OCI-LY7 (cell line): ENCODE results near the gene MAP1S. TPM values are rescaled to one million over a fixed set of nuclear protein-coding genes. Genes with fewer than 3 reads are reported as not detected.

Experiments used
- BruUV-seq: library from RNA; stranded (reverse); fragments of 400-500 nt; replicated peaks from 2 replicates; lab custom pipeline; 2021; lab: Mats Ljungman, UMichigan
- CTCF ChIA-PET: fragments of 300-600 bp; sonication (Branson Sonifier 250); formaldehyde crosslinking; loops from one replicate; lab custom pipeline; 2022; ENCODE audit warnings: antibody characterized with exemption; ENCODE audit not compliant: unreplicated experiment; lab: Charles Lee
- POLR2A ChIA-PET: fragments of 300-600 bp; sonication (Branson Sonifier 250); formaldehyde crosslinking; loops from one replicate; lab custom pipeline; 2022; ENCODE audit warnings: antibody characterized with exemption; lab: Charles Lee
- DNase-seq: peaks from one replicate; pipeline ENCODE4 v3.0.0-alpha.2; 2015; ENCODE audit warnings: low spot score
- H2AFZ ChIP-seq: fragments of 200-600 bp; sonication (generic), shearing (Covaris generic); 2 replicates; pipeline ENCODE4 v1.6.1; 2014; ENCODE audit warnings: mild to moderate bottlenecking, antibody characterized with exemption, low read length, moderate library complexity
- H3K27ac ChIP-seq: fragments of 200-600 bp; sonication (generic); 2 replicates; pipeline ENCODE4 v1.5.1; 2014; ENCODE audit warnings: mixed run types, low read depth, mild to moderate bottlenecking, moderate library complexity, low read length, inconsistent platforms; ENCODE audit not compliant: poor library complexity, severe bottlenecking
- H3K36me3 ChIP-seq: fragments of 200-600 bp; sonication (generic); 2 replicates; pipeline ENCODE4 v1.6.1; 2014; ENCODE audit warnings: mild to moderate bottlenecking, antibody characterized with exemption, low read length, moderate library complexity, mixed read lengths; ENCODE audit not compliant: insufficient read depth
- H3K4me1 ChIP-seq: fragments of 200-600 bp; sonication (generic); 2 replicates; pipeline ENCODE4 v1.5.1; 2014; ENCODE audit warnings: mild to moderate bottlenecking, low read length; ENCODE audit not compliant: insufficient read depth, poor library complexity, severe bottlenecking
- H3K4me2 ChIP-seq: fragments of 200-600 bp; sonication (generic); 2 replicates; pipeline ENCODE4 v1.6.1; 2014; ENCODE audit warnings: mild to moderate bottlenecking, low read length
- H3K4me3 ChIP-seq: fragments of 200-600 bp; sonication (generic); 2 replicates; pipeline ENCODE4 v1.5.1; 2014; ENCODE audit warnings: mild to moderate bottlenecking, low read depth, low read length; ENCODE audit not compliant: poor library complexity, severe bottlenecking
- H3K79me2 ChIP-seq: fragments of 200-600 bp; sonication (generic); 2 replicates; pipeline ENCODE4 v1.6.1; 2016; ENCODE audit warnings: low read depth, mild to moderate bottlenecking, low read length, moderate library complexity, mixed read lengths; ENCODE audit not compliant: insufficient read depth
- H3K9me2 ChIP-seq: fragments of 200-600 bp; sonication (generic); 2 replicates; pipeline ENCODE4 v1.6.1; 2016; ENCODE audit warnings: mild to moderate bottlenecking, low read length, mixed read lengths; ENCODE audit not compliant: insufficient read depth
- H3K9me3 ChIP-seq: fragments of 200-600 bp; sonication (generic); 2 replicates; pipeline ENCODE4 v1.6.1; 2014; ENCODE audit warnings: mild to moderate bottlenecking, mixed run types, low read length, mixed read lengths
- H4K20me1 ChIP-seq: fragments of 200-600 bp; sonication (generic); 2 replicates; pipeline ENCODE4 v1.6.1; 2014; ENCODE audit warnings: mild to moderate bottlenecking, antibody characterized with exemption, low read length, moderate library complexity, mixed read lengths; ENCODE audit not compliant: insufficient read depth
- EZH2phosphoT487 ChIP-seq: fragments of 200-600 bp; sonication (generic); IDR thresholded peaks from 2 replicates; pipeline ENCODE4 v1.6.1; 2018; ENCODE audit warnings: low read depth, borderline replicate concordance, mild to moderate bottlenecking, mixed run types, antibody characterized with exemption, low read length, moderate library complexity, mixed read lengths
- intact Hi-C: fragments of 100-400 bp; cut with micrococcal nuclease; formaldehyde crosslinking; loops from one replicate; pipeline ENCODE4 v1.10.0; 2022; ENCODE audit not compliant: unreplicated experiment
- total RNA-seq, 2 experiments: library from RNA; depleted of rRNA in 1 of 2; stranded (reverse); fragments of >200 nt in 1 of 2; shearing (Covaris generic) in 1 of 2; gene quantifications; 2 replicates each; pipeline ENCODE4 v1.2.3, GENCODE V29; 2014 to 2022
- TF ChIP-seq, protein P1 (sequence below): fragments of 200-600 bp; sonication (generic); conservative IDR thresholded peaks from 2 replicates; pipeline ENCODE4 v1.5.1; 2014; ENCODE audit warnings: mild to moderate bottlenecking, antibody characterized with exemption, low read length, moderate library complexity, mixed read lengths

The MAP1S gene
- total RNA-seq, 2 experiments from 2014 or later = 31.6 to 53.1 TPM

DNA sequence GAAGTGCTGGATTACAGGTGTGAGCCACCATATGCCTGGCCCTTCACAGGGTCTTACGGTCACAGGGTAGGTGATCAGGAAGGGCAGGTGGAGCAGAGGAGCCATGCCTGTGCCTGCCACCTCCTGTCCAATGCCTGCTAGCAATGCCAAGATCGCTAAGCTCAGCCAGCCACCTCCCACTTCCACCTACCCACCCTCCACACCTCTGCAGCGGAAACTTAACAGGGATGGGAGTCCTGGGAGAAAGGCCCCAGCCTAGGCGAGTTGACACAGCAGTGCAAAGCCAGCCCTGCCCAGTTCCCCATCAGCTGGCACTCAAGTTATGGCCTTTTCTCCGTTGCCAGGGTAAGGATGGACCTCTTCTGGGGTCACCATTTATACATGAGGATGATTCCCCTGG lies 16.1 kb downstream of the MAP1S start:
- DNase-seq = no peak

GRCh38 chr19:17737690-17738153 lies 18.4 kb downstream of the MAP1S start:
- ChIA-PET POLR2A (interaction anchor here (1.2 to 1.7 kb wide), 3 partner anchors 10 to 17 kb away, joined by 3 to 9 read pairs (median 4); no protein-coding TSS in a partner anchor), CTCF (no interaction called here)
- Histone ChIP-seq H2AFZ (no peak overlapping the region), H3K79me2 (no peaks in the 10 kb centered on the region), H3K36me3 (peaks cover 48% of the 10 kb centered on the region), H3K4me3 (no peak overlapping the region), H3K9me3 (no peaks in the 10 kb centered on the region; the same call in 1 of the 2 replicates), H3K4me2 (no peak overlapping the region), H3K4me1 (peaks cover 38% of the 10 kb centered on the region), H4K20me1 (no peaks in the 10 kb centered on the region), H3K27ac (peak overlapping the region; percentile 31), H3K9me2 (no peaks in the 10 kb centered on the region)
- BruUV-seq = no TSS peak
- TF ChIP-seq, protein P1, sequence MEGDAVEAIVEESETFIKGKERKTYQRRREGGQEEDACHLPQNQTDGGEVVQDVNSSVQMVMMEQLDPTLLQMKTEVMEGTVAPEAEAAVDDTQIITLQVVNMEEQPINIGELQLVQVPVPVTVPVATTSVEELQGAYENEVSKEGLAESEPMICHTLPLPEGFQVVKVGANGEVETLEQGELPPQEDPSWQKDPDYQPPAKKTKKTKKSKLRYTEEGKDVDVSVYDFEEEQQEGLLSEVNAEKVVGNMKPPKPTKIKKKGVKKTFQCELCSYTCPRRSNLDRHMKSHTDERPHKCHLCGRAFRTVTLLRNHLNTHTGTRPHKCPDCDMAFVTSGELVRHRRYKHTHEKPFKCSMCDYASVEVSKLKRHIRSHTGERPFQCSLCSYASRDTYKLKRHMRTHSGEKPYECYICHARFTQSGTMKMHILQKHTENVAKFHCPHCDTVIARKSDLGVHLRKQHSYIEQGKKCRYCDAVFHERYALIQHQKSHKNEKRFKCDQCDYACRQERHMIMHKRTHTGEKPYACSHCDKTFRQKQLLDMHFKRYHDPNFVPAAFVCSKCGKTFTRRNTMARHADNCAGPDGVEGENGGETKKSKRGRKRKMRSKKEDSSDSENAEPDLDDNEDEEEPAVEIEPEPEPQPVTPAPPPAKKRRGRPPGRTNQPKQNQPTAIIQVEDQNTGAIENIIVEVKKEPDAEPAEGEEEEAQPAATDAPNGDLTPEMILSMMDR = no peak
- TF ChIP-seq EZH2phosphoT487 = no peak
- intact Hi-C loops = loop anchor here (2.0 kb wide), 1 partner anchor 17 kb away; no protein-coding TSS in a partner anchor
- no peak for DNase-seq

More for the DNA sequence above, 16.1 kb downstream of the MAP1S start:
- no peaks in the 10 kb centered on the region for H3K9me2 ChIP-seq
- H3K27ac ChIP-seq = no peak overlapping the region
- no peak overlapping the region for H3K4me3 ChIP-seq
- CTCF ChIA-PET = no interaction called here
- H4K20me1 ChIP-seq = no peaks in the 10 kb centered on the region
- no peaks in the 10 kb centered on the region; the same call in 1 of the 2 replicates for H3K79me2 ChIP-seq
- TF ChIP-seq EZH2phosphoT487 = no peak
- TF ChIP-seq, protein P1 = no peak
- no peak overlapping the region for H3K4me2 ChIP-seq
- H3K4me1 ChIP-seq = peaks cover 28% of the 10 kb centered on the region
- no peak overlapping the region for H2AFZ ChIP-seq
- no TSS peak for BruUV-seq
- intact Hi-C loops = no loop called here
- POLR2A ChIA-PET = interaction anchor here (0.7 kb wide), 1 partner anchor 15 kb away, joined by 3 read pairs; no protein-coding TSS in a partner anchor
- H3K9me3 ChIP-seq = peaks cover 3% of the 10 kb centered on the region; the same call in 1 of the 2 replicates
- H3K36me3 ChIP-seq = peaks cover 59% of the 10 kb centered on the region
